Keratinocyte (primary cell): ENCODE measurements around the gene CPSF4.
"Not testable (repeated sequence)": the region's sequence is repeated elsewhere in the genome, so short reads cannot be mapped to it uniquely, and the experiment has no call there.

Source experiments
- EZH2 ChIP-seq: IDR thresholded peaks from one replicate; pipeline ENCODE4 v1.6.1; 2012; ENCODE audit warnings: inconsistent platforms, mild to moderate bottlenecking, low read length, moderate library complexity
- TF ChIP-seq, protein P1 (sequence below), 3 experiments: IDR thresholded peaks in 1 of 3; conservative IDR thresholded peaks in 1 of 3; optimal IDR thresholded peaks in 1 of 3; 2 replicates in 2 of 3; 3 replicates in 1 of 3; pipeline versions ENCODE3 to v1.5.1; 2011; ENCODE audit warnings: low read length in 3 of 3, mild to moderate bottlenecking in 3 of 3, moderate library complexity in 2 of 3, control low read depth in 1 of 3, inconsistent platforms in 1 of 3; ENCODE audit not compliant: insufficient read depth in 2 of 3; ENCODE audit errors: extremely low read depth in 1 of 3

DNA sequence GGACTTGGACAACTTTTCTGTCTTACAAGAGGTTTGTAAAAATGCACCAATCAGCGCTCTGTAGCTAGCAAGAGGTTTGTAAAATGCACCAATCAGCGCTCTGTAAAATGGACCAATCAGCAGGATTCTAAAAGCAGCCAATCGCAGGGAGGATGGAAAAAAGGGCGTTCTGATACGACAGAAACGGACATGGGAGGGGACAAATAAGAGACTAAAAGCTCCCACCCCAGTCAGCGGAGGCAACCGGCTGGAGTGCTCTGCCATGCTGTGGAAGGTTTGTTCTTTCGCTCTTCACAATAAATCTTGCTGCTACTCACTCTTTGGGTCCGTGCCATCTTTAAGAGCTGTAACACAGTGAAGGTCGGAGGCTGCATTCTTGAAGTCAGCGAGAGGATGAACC, 62.5 kb downstream of the CPSF4 start:
- TF ChIP-seq, protein P1, sequence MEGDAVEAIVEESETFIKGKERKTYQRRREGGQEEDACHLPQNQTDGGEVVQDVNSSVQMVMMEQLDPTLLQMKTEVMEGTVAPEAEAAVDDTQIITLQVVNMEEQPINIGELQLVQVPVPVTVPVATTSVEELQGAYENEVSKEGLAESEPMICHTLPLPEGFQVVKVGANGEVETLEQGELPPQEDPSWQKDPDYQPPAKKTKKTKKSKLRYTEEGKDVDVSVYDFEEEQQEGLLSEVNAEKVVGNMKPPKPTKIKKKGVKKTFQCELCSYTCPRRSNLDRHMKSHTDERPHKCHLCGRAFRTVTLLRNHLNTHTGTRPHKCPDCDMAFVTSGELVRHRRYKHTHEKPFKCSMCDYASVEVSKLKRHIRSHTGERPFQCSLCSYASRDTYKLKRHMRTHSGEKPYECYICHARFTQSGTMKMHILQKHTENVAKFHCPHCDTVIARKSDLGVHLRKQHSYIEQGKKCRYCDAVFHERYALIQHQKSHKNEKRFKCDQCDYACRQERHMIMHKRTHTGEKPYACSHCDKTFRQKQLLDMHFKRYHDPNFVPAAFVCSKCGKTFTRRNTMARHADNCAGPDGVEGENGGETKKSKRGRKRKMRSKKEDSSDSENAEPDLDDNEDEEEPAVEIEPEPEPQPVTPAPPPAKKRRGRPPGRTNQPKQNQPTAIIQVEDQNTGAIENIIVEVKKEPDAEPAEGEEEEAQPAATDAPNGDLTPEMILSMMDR (optimal IDR thresholded peaks at IDR 0.05 in 1 of 3, IDR thresholded peaks at IDR 0.05 in 1 of 3, conservative IDR thresholded peaks at IDR 0.05 in 1 of 3; ENCODE audit: extremely low read depth in 1 of 3, insufficient read depth in 2 of 3, low read length in 3 of 3) = not testable (repeated sequence)
- TF ChIP-seq EZH2 = not testable (repeated sequence)
